Testis (tissue), 3 donors: Measurements from ENCODE around the gene VIM. TPM values are rescaled to one million over a fixed set of nuclear protein-coding genes. Genes with fewer than 3 reads are reported as not detected.
"Not testable (repeated sequence)": the region's sequence is repeated elsewhere in the genome, so short reads cannot be mapped to it uniquely, and the experiment has no call there.

ENCODE experiments used
- DNase-seq: peaks from one replicate; pipeline ENCODE4 v3.0.0-alpha.2; 2019
- H3K27ac ChIP-seq, 2 donors: fragments of 200-600 bp; sonication (generic); one replicate each; pipeline ENCODE4 v1.5.1; 2019
- H3K27me3 ChIP-seq: fragments of 200-600 bp; sonication (generic); one replicate; pipeline ENCODE4 v1.5.1; 2019
- H3K36me3 ChIP-seq: fragments of 200-600 bp; sonication (generic); one replicate; pipeline ENCODE4 v1.5.1; 2017; ENCODE audit warnings: low read depth; ENCODE audit errors: missing control alignments
- H3K4me1 ChIP-seq: fragments of 200-600 bp; sonication (generic); one replicate; pipeline ENCODE4 v1.5.1; 2019
- H3K4me3 ChIP-seq, 2 donors: fragments of 200-600 bp; sonication (generic); one replicate each; pipeline ENCODE4 v1.5.1; 2017 to 2019
- H3K9me3 ChIP-seq: fragments of 200-600 bp; sonication (generic); one replicate; pipeline ENCODE4 v1.5.1; 2017
- CTCF ChIP-seq, 3 experiments: fragments of 450-650 bp in 2 of 3; fragments of 200-600 bp in 1 of 3; sonication (generic) in 1 of 3; IDR thresholded peaks; one replicate each; pipeline ENCODE4 v1.5.1; 2016 to 2019; ENCODE audit warnings: antibody characterized with exemption in 3 of 3, mild to moderate bottlenecking in 2 of 3, moderate library complexity in 1 of 3
- POLR2A ChIP-seq: fragments of 450-650 bp; IDR thresholded peaks from one replicate; pipeline ENCODE4 v1.6.1; 2017; ENCODE audit warnings: antibody characterized with exemption, mild to moderate bottlenecking, moderate library complexity
- WGBS, 2 donors: methylation state at CpG; one replicate each; pipeline ENCODE4 v1.1.5; 2018; 5-methylcytosine and 5-hydroxymethylcytosine counted together
- intact Hi-C: fragments of 100-400 bp; cut with DNase I; formaldehyde crosslinking; loops from one replicate; pipeline ENCODE4 v1.15.1; 2023; ENCODE audit warnings: low total_unique reads
- polyA plus RNA-seq: library from polyadenylated mRNA; stranded (reverse); fragments of 350-450 nt; fragmentation: Illumina TruSeq; extraction: RNeasy Lipid Tissue Mini Kit (QIAGEN cat#74804); gene quantifications from one replicate; pipeline ENCODE4 v1.2.3, GENCODE V29; 2014; ENCODE audit warnings: low read depth, low replicate concordance; ENCODE audit not compliant: insufficient read depth
- total RNA-seq, 2 donors: library from RNA; depleted of rRNA; stranded (reverse); fragments of >200 nt; gene quantifications; one replicate each; pipeline ENCODE4 v1.2.3, GENCODE V29; 2016

Gene VIM
- total and polyA plus RNA-seq, 3 donors from 2014 or later: 758 to 1,483 (median 938) TPM

- WGBS, 2 donors: 91 to 93% methylated on average over 2 of the region's 2 CpGs
- Histone ChIP-seq H3K36me3 (no peaks in the 10 kb centered on the region), H3K4me1 (no peaks in the 10 kb centered on the region), H3K27me3 (no peaks in the 10 kb centered on the region), H3K9me3 (no peaks in the 10 kb centered on the region), H3K4me3 (no peak overlapping the region), H3K27ac (no peak overlapping the region)
- intact Hi-C loops: loop anchor here (10.0 kb wide), 1 partner anchor 356 kb away; no protein-coding TSS in a partner anchor
- TF ChIP-seq CTCF (IDR thresholded peaks at IDR 0.05) (peak in 1 of 3 experiments; percentile 13), POLR2A (no peak)
- no peak for DNase-seq
Observed at GRCh38 chr10:17250736-17251135, 22.7 kb downstream of the VIM start.

- H3K4me1 ChIP-seq, H3K27me3 ChIP-seq, DNase-seq, H3K27ac ChIP-seq, H3K4me3 ChIP-seq, H3K36me3 ChIP-seq, H3K9me3 ChIP-seq: not testable (repeated sequence)
- 78 to 84% methylated on average over 2 of the region's 2 CpGs for WGBS, 2 donors
- intact Hi-C loops: loop anchor here (5.0 to 10.0 kb wide), 2 partner anchors 360 to 412 kb away; no protein-coding TSS in a partner anchor
Observed at GRCh38 chr10:17254543-17255050, 26.6 kb downstream of the VIM start.

DNA sequence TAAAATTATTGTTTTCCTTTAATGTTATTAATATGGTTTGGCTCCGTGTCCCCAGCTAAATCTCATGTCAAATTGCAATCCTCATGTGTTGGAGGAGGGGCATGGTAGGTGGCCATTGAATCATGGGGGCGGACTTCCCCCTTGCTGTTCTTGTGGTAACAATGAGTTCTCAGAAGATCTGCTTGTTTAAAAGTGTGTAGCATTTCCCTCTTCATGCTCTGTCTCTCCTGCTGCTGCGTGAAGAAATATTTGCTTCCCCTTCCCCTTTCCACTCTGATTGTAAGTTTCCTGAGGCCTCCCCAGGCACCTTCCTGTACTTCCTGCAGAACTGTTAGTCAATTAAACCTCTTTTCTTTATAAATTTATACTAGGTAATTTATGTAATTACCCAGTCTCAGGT lies 27.5 kb downstream of the VIM start:
- intact Hi-C loops: loop anchor here (5.0 to 10.0 kb wide), 2 partner anchors 361 to 413 kb away; no protein-coding TSS in a partner anchor

GRCh38 chr10:17256051-17256450 lies 28.0 kb downstream of the VIM start:
- intact Hi-C loops: loop anchor here (5.0 to 10.0 kb wide), 2 partner anchors 361 to 414 kb away; no protein-coding TSS in a partner anchor

More for the DNA sequence above, 27.5 kb downstream of the VIM start:
- TF ChIP-seq CTCF (IDR thresholded peaks at IDR 0.05): no peak
- no peak for TF ChIP-seq POLR2A
- 87% methylated on average over 3 of the region's 3 CpGs for WGBS, 2 donors
- no peak overlapping the region for H3K4me3 ChIP-seq
- H3K27me3 ChIP-seq: no peaks in the 10 kb centered on the region
- DNase-seq: no peak
- H3K27ac ChIP-seq: no peak overlapping the region
- no peaks in the 10 kb centered on the region for H3K9me3 ChIP-seq
- H3K4me1 ChIP-seq: peaks cover 4% of the 10 kb centered on the region
- H3K36me3 ChIP-seq: no peaks in the 10 kb centered on the region

GRCh38 chr10:17256627-17257026 lies 28.6 kb downstream of the VIM start:
- DNase-seq: no peak
- TF ChIP-seq POLR2A: no peak
- TF ChIP-seq CTCF (IDR thresholded peaks at IDR 0.05): no peak
- peaks cover 4% of the 10 kb centered on the region for H3K4me1 ChIP-seq
- H3K27ac ChIP-seq: no peak overlapping the region
- intact Hi-C loops: loop anchor here (5.0 to 10.0 kb wide), 2 partner anchors 362 to 414 kb away; no protein-coding TSS in a partner anchor
- H3K36me3 ChIP-seq: no peaks in the 10 kb centered on the region
- WGBS, 2 donors: 49 to 56% methylated on average over 5 of the region's 5 CpGs
- no peak overlapping the region for H3K4me3 ChIP-seq
- H3K9me3 ChIP-seq: no peaks in the 10 kb centered on the region
- no peaks in the 10 kb centered on the region for H3K27me3 ChIP-seq

More at GRCh38 chr10:17256051-17256450, 28.0 kb downstream of the VIM start:
- no peak for TF ChIP-seq POLR2A
- 57 to 77% methylated on average over 1 of the region's 1 CpG for WGBS, 2 donors
- no peaks in the 10 kb centered on the region for H3K27me3 ChIP-seq
- no peak for DNase-seq
- H3K9me3 ChIP-seq: no peaks in the 10 kb centered on the region
- H3K4me1 ChIP-seq: peaks cover 4% of the 10 kb centered on the region
- H3K27ac ChIP-seq: no peak overlapping the region
- no peak overlapping the region for H3K4me3 ChIP-seq
- H3K36me3 ChIP-seq: no peaks in the 10 kb centered on the region
